Spinal cord (tissue), 10 donors: Measurements from ENCODE around the gene MCC. TPM values are rescaled to one million over a fixed set of nuclear protein-coding genes. Genes with fewer than 3 reads are reported as not detected.

ENCODE experiments used
- DNase-seq, 6 donors: peaks; one replicate each; pipeline versions ENCODE4 v3.0.0 to v3.0.0-alpha.2; 2013 to 2015; ENCODE audit warnings: low spot score in 6 of 6, low read depth in 4 of 6
- H3K27ac ChIP-seq: one replicate; pipeline ENCODE4 v1.5.1; 2013; ENCODE audit warnings: low read depth, low read length, control low read depth
- H3K27me3 ChIP-seq: one replicate; pipeline ENCODE4 v1.6.1; 2013; ENCODE audit warnings: low read length; ENCODE audit not compliant: control insufficient read depth, insufficient read depth
- H3K36me3 ChIP-seq: one replicate; pipeline ENCODE4 v1.6.1; 2013; ENCODE audit warnings: low read length; ENCODE audit not compliant: control insufficient read depth, insufficient read depth
- H3K4me1 ChIP-seq: one replicate; pipeline ENCODE4 v1.6.1; 2013; ENCODE audit warnings: low read length; ENCODE audit not compliant: control insufficient read depth, insufficient read depth
- H3K4me3 ChIP-seq: one replicate; pipeline ENCODE4 v1.5.1; 2013; ENCODE audit warnings: low read depth, low read length, control low read depth
- H3K9me3 ChIP-seq: one replicate; pipeline ENCODE4 v1.6.1; 2013; ENCODE audit warnings: low read length; ENCODE audit not compliant: control insufficient read depth, insufficient read depth
- WGBS: methylation state at CpG from one replicate; pipeline ENCODE4 v1.1.5; 2013; ENCODE audit warnings: missing lambda C conversion rate; ENCODE audit not compliant: insufficient coverage; 5-methylcytosine and 5-hydroxymethylcytosine counted together
- polyA plus RNA-seq, 2 donors: library from polyadenylated mRNA; unstranded; fragments of 120-200 nt; gene quantifications; one replicate each; pipeline ENCODE4 v1.2.1, GENCODE V29; 2013; ENCODE audit not compliant: insufficient read length in 2 of 2
- total RNA-seq, 2 donors: library from RNA; depleted of rRNA in 1 of 2; stranded (reverse); fragments of 120-200 nt in 1 of 2; fragments of >200 nt in 1 of 2; gene quantifications; one replicate each; pipeline versions ENCODE4 v1.2.3 to v1.2.4, GENCODE V29; 2013 to 2014
- donor health status: healthy.

Gene MCC
- total and polyA plus RNA-seq, 4 donors = 19.2 to 31.7 (median 26.6) TPM

DNA sequence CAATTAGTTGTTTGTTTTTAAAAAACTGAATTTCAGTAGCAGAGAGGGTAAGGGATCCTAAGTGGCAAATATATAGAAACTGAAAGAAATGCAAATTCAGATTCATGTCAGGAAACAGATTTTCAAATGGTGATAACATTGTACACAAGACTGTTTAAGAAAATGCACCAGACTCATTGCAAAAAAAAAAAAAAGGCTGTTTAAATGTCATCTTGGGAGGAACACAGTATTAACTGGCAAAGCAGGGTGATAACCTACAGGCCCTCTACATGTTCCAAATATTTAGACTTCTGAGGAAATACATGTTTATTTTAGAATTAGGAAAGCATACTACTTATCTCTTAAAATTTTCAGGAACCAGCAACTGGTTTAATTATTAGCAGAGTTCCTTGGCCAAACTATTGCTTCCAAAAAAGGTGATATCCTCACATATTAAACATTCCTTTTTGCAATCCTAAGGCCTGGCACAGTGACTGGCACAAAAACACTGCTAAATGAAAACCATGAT lies 167.9 kb downstream of the MCC start:
- Histone ChIP-seq H3K9me3 (no peaks in the 10 kb centered on the region), H3K36me3 (no peaks in the 10 kb centered on the region), H3K4me1 (no peaks in the 10 kb centered on the region), H3K27ac (no peak overlapping the region), H3K4me3 (no peak overlapping the region), H3K27me3 (no peaks in the 10 kb centered on the region)
- DNase-seq = no peak

DNA sequence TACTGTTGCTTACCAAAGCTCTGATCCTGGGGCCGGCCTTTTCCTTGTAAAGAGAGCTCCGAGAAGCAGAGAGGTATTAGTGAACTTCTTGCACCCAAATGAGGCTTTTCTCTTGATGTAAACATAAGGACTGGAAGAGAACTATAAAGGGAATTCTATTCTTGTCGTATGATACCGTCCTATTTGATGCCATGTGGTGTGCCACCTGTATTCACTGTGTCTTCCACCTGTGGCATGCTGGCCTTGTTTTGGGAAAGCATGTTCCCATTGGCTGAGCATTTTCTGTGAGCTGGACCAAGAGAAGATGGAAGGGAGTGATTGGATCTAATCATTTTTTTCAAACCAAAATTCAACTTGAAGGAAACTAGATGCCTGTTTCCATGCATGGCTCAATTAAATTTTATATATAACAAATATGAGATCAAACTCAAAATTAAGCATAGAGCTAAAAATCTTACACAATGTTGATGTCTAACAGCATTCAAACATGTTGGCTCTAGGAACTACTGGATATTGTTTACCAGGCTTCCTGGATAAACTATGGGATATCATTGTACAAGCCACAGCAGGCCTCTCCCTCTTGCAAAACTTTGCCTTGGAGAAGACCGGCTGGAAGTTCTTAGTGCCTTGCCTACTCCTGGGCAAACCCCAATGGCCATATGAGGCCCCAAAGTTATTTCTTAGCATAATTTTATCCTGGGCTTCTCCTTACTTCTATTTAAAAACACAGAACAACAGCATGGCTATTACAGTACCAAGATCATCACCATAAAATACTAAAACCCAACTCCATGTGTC lies 168.8 kb downstream of the MCC start:
- Histone ChIP-seq H3K9me3 (no peaks in the 10 kb centered on the region), H3K36me3 (no peaks in the 10 kb centered on the region), H3K27ac (no peak overlapping the region), H3K27me3 (no peaks in the 10 kb centered on the region), H3K4me1 (no peaks in the 10 kb centered on the region), H3K4me3 (no peak overlapping the region)
- DNase-seq = no peak
- WGBS = 83% methylated on average over 3 of the region's 5 CpGs

GRCh38 chr5:113317636-113318035 lies 170.6 kb downstream of the MCC start:
- Histone ChIP-seq H3K27me3 (no peaks in the 10 kb centered on the region), H3K4me1 (no peaks in the 10 kb centered on the region), H3K36me3 (no peaks in the 10 kb centered on the region), H3K9me3 (no peaks in the 10 kb centered on the region), H3K4me3 (no peak overlapping the region), H3K27ac (no peak overlapping the region)
- no CpG with 5 or more reads among the region's 2 CpGs for WGBS
- DNase-seq = peak in 1 of 6 donors; percentile 66

DNA sequence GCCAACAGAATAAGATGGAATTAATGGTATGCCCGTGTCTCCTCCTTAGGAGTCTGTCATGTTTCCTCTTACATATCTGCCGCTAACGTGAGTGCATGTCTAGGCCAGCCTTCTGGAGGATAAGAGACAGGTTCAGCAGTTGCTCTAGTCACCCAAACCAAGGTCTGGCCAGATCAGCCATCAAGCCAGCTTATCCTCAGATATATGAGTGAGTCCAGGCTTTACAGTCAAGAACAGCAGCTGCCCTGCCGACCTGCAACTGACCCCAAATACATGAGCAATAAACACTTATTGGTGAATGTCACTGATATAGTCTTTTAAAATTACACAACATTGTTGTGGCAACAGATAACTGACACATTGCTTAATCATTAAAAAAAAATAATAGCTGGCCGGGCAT lies 177.0 kb downstream of the MCC start:
- Histone ChIP-seq H3K9me3 (peaks cover 2% of the 10 kb centered on the region), H3K36me3 (no peaks in the 10 kb centered on the region), H3K4me1 (no peaks in the 10 kb centered on the region), H3K27me3 (no peaks in the 10 kb centered on the region), H3K27ac (no peak overlapping the region), H3K4me3 (no peak overlapping the region)
- WGBS = 83% methylated on average over 3 of the region's 5 CpGs
- no peak for DNase-seq

GRCh38 chr5:113302120-113302519 lies 186.1 kb downstream of the MCC start:
- no CpG with 5 or more reads among the region's 2 CpGs for WGBS
- no peak for DNase-seq
- no peaks in the 10 kb centered on the region for H3K9me3 ChIP-seq
- H3K27me3 ChIP-seq = no peaks in the 10 kb centered on the region
- no peaks in the 10 kb centered on the region for H3K36me3 ChIP-seq
- H3K27ac ChIP-seq = no peak overlapping the region
- H3K4me3 ChIP-seq = no peak overlapping the region
- H3K4me1 ChIP-seq = no peaks in the 10 kb centered on the region

- no CpG with 5 or more reads among the region's 1 CpG for WGBS
- H3K27me3 ChIP-seq = no peaks in the 10 kb centered on the region
- no peaks in the 10 kb centered on the region for H3K4me1 ChIP-seq
- H3K4me3 ChIP-seq = no peak overlapping the region
- no peak for DNase-seq
- H3K36me3 ChIP-seq = no peaks in the 10 kb centered on the region
- H3K27ac ChIP-seq = no peak overlapping the region
- H3K9me3 ChIP-seq = no peaks in the 10 kb centered on the region
Measured at GRCh38 chr5:113299591-113299990, 188.7 kb downstream of the MCC start.

DNA sequence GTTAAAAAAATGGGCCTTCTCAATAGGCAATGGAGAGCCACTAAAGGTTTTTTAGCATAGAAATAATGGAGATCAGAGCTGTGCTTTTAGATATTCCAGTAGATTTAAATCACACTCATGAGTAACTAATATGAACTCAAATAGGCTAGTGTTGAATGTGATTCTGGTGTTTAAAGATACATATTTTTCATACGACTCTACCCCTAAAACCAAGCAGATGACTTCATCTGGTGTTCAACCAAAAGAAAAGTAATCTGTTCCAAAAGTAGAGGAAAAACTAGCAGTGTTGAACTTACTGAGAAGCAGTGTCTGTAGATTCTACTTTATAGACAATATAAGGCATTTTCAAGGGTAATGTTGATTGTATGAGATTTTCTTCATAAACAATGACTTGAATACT lies 191.6 kb downstream of the MCC start:
- DNase-seq = no peak
- no peak overlapping the region for H3K27ac ChIP-seq
- H3K36me3 ChIP-seq = no peaks in the 10 kb centered on the region
- no peaks in the 10 kb centered on the region for H3K27me3 ChIP-seq
- H3K4me3 ChIP-seq = no peak overlapping the region
- H3K9me3 ChIP-seq = no peaks in the 10 kb centered on the region
- peaks cover 3% of the 10 kb centered on the region for H3K4me1 ChIP-seq
- no CpG with 5 or more reads among the region's 1 CpG for WGBS

DNA sequence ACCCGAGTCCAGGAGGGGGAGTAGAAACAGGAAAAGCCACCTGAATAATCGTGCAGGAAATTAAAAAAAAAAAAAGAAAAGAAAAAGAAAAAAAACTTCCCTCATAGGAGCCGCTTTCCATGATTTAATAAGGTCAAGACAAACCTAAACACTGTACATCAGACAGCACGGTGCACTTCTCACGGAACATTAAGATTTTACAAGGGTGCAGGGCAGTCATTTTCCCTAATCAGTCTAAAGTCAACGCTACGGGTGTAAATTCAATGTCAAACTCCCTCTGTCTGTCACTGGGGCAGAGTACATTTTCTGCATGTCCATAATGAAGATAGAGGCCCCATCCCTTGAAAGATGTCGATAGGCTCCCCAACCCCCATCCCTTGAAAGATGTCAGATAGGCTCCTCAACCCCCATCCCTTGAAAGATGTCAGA lies 193.1 kb downstream of the MCC start:
- no peaks in the 10 kb centered on the region for H3K9me3 ChIP-seq
- H3K27me3 ChIP-seq = no peaks in the 10 kb centered on the region
- WGBS = 7% methylated on average over 4 of the region's 8 CpGs
- peak overlapping the region; percentile 93 for H3K27ac ChIP-seq
- peaks cover 3% of the 10 kb centered on the region for H3K4me1 ChIP-seq
- no peaks in the 10 kb centered on the region for H3K36me3 ChIP-seq
- no peak for DNase-seq
- H3K4me3 ChIP-seq = peak overlapping the region; percentile 84

DNA sequence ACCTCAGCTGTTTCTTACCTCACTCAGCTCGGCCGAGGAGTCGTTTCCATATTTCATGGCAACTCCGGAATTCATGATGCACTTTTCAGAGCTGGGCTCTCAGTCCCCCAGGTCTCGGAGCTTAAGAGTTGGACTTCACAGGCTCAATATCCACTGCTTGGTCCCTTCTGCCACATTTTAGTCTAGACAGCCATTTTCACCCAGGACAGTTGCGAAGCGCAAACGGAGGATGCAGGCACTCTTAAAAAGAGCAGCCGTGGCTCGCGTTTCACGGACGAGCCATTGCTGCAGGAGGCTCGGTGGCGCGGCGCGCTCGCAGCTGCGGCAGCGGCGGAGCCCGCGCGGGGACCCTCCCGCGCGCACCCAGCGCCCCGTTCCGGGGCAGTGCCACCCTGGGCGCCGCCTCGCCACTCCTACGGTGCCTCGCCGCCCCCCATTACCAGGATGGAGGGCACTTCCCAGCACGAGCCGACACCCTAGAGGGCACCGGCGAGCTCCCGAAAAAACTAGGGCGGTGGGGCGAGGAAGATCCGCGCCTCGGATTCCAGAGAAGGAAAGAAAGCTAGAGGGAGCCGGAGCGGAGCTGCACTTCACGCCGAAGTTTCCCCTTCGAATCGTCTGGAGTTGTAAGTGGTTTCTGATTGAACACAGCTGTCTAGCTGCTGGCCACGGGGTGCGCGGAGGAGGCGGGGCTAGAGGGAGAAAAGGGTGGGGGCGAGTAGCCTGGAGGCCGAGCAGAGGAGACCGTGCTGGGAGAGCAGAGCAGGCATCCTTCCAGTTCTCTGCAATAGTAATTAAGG lies 193.7 kb downstream of the MCC start:
- Histone ChIP-seq H3K36me3 (no peaks in the 10 kb centered on the region), H3K4me1 (peaks cover 3% of the 10 kb centered on the region), H3K27ac (peak overlapping the region; percentile 93), H3K9me3 (no peaks in the 10 kb centered on the region), H3K27me3 (no peaks in the 10 kb centered on the region), H3K4me3 (peak overlapping the region; percentile 84)
- 0% methylated on average over 58 of the region's 60 CpGs for WGBS
- peak; percentile 74 to 96 (median 83) for DNase-seq
